Panc1 (cell line): Measurements from ENCODE around the gene RNU2-63P. TPM values are rescaled to one million over a fixed set of nuclear protein-coding genes. Genes with fewer than 3 reads are reported as not detected.

Source experiments
- ATAC-seq: fragments of 200-7000 bp; cut with Tn5 transposase; 2 replicates; pipeline ENCODE4 v1.9.1; 2020; ENCODE audit warnings: mild to moderate bottlenecking, moderate library complexity
- BruUV-seq: library from RNA; stranded (reverse); fragments of 400-500 nt; replicated peaks from 2 replicates; lab custom pipeline; 2021; lab: Mats Ljungman, UMichigan
- CTCF ChIA-PET: fragments of 300-600 bp; sonication (Branson Sonifier 250); formaldehyde crosslinking; loops from one replicate; lab custom pipeline; 2022; ENCODE audit warnings: antibody characterized with exemption; lab: Charles Lee
- POLR2A ChIA-PET: fragments of 300-600 bp; sonication (Branson Sonifier 250); formaldehyde crosslinking; loops from one replicate; lab custom pipeline; 2022; ENCODE audit warnings: antibody characterized with exemption; lab: Charles Lee
- DNase-seq: peaks from one replicate; pipeline ENCODE4 v3.0.0-alpha.2; 2010; ENCODE audit warnings: low read depth, low spot score
- H3K27ac ChIP-seq: 2 replicates; pipeline ENCODE4 v1.5.1; 2011; ENCODE audit warnings: mild to moderate bottlenecking, low read length, inconsistent platforms
- H3K27me3 ChIP-seq: fragments of 200-500 bp; sonication (Bioruptor generic); 2 replicates; pipeline ENCODE4 v1.6.0; 2014; ENCODE audit warnings: low read length, inconsistent platforms; ENCODE audit not compliant: control insufficient read depth, insufficient read depth
- H3K36me3 ChIP-seq: fragments of 200-500 bp; sonication (Bioruptor generic); 2 replicates; pipeline ENCODE4 v1.5.1; 2014; ENCODE audit warnings: inconsistent platforms, mild to moderate bottlenecking, low read length, moderate library complexity; ENCODE audit not compliant: control insufficient read depth, insufficient read depth
- H3K4me1 ChIP-seq: 2 replicates; pipeline ENCODE4 v1.5.1; 2011; ENCODE audit warnings: inconsistent platforms, mild to moderate bottlenecking, low read length, moderate library complexity; ENCODE audit not compliant: control insufficient read depth, insufficient read depth
- H3K4me3 ChIP-seq, 2 experiments: 2 replicates each; pipeline ENCODE4 v1.5.1; 2011 to 2012; ENCODE audit warnings: low read depth in 2 of 2, low read length in 2 of 2, mild to moderate bottlenecking in 2 of 2, inconsistent platforms in 1 of 2, moderate library complexity in 1 of 2
- H3K9me3 ChIP-seq: fragments of 200-500 bp; sonication (Bioruptor generic); 2 replicates; pipeline ENCODE4 v1.5.1; 2014; ENCODE audit warnings: low read depth, mild to moderate bottlenecking, inconsistent platforms, low read length, moderate library complexity; ENCODE audit not compliant: control insufficient read depth, insufficient read depth
- POLR2AphosphoS5 ChIP-seq: IDR thresholded peaks from 2 replicates; pipeline ENCODE4 v1.6.1; 2012; ENCODE audit warnings: mild to moderate bottlenecking, low read depth, low read length, moderate library complexity
- SIN3A ChIP-seq: IDR thresholded peaks from 2 replicates; pipeline ENCODE4 v1.6.1; 2012; ENCODE audit warnings: low read depth, mild to moderate bottlenecking, low read length, moderate library complexity, borderline replicate concordance; ENCODE audit not compliant: insufficient read depth
- TCF7L2 ChIP-seq: IDR thresholded peaks from 2 replicates; pipeline ENCODE4 v1.6.1; 2011; ENCODE audit warnings: mild to moderate bottlenecking, low read depth, low read length, inconsistent platforms
- in situ Hi-C: cut with HindIII; loops from 2 replicates; pipeline ENCODE4 v1.10.0; 2016; ENCODE audit warnings: low sequenced_read_pairs, low pct_unique_long_range_greater_than_20kb
- intact Hi-C: fragments of 100-400 bp; cut with micrococcal nuclease; formaldehyde crosslinking; loops from one replicate; pipeline ENCODE4 v1.10.0; 2022; ENCODE audit not compliant: unreplicated experiment
- total RNA-seq: library from RNA; stranded (reverse); gene quantifications from one replicate; pipeline ENCODE4 v1.2.1, GENCODE V29; 2021; ENCODE audit not compliant: unreplicated experiment
- TF ChIP-seq, protein P1 (sequence below): fragments of 450-650 bp; IDR thresholded peaks from 2 replicates; pipeline ENCODE4 v1.5.1; 2017; ENCODE audit warnings: mild to moderate bottlenecking
- TF ChIP-seq, protein P2 (sequence below), 2 experiments: IDR thresholded peaks; 2 replicates each; pipeline ENCODE4 v1.6.1; 2011 to 2012; ENCODE audit warnings: low read depth in 2 of 2, control low read depth in 1 of 2, low read length in 1 of 2, mild to moderate bottlenecking in 1 of 2, moderate library complexity in 1 of 2; ENCODE audit not compliant: insufficient read depth in 1 of 2

The RNU2-63P gene
- total RNA-seq, 1 experiment from 2014 or later, result 14.0 TPM

DNA sequence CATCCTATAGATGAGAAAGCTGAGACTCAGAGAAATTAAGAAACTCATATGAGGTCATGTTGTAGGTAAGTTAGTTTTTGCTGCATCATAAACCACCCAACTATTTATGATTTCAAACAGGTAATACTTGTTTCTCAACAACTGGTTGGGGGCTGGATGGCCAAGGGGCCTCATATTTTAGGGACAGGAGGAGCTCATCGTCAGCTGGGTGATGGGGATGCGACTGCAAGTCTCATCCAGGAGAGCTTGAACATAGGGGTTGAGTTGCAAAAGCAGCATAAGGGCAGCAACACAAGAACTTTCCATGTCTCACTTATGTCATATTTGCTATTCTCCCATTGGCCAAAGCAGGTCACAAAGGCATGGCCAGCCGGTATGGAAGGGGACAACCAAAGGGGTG lies 3.6 kb upstream of the RNU2-63P start:
- Histone ChIP-seq H3K27me3 (no peaks in the 10 kb centered on the region), H3K4me1 (peaks cover 6% of the 10 kb centered on the region; the same call in 1 of the 2 replicates), H3K36me3 (no peaks in the 10 kb centered on the region), H3K9me3 (no peaks in the 10 kb centered on the region), H3K27ac (no peak overlapping the region), H3K4me3 (no peak overlapping the region)
- DNase-seq (no peak), ATAC-seq (no peak)
- ChIA-PET POLR2A (no interaction called here), CTCF (no interaction called here)
- intact Hi-C loops, result no loop called here
- in situ Hi-C loops, result no loop called here
- no TSS peak for BruUV-seq
- TF ChIP-seq TCF7L2 (no peak), POLR2AphosphoS5 (no peak), SIN3A (no peak)
- TF ChIP-seq, protein P1, sequence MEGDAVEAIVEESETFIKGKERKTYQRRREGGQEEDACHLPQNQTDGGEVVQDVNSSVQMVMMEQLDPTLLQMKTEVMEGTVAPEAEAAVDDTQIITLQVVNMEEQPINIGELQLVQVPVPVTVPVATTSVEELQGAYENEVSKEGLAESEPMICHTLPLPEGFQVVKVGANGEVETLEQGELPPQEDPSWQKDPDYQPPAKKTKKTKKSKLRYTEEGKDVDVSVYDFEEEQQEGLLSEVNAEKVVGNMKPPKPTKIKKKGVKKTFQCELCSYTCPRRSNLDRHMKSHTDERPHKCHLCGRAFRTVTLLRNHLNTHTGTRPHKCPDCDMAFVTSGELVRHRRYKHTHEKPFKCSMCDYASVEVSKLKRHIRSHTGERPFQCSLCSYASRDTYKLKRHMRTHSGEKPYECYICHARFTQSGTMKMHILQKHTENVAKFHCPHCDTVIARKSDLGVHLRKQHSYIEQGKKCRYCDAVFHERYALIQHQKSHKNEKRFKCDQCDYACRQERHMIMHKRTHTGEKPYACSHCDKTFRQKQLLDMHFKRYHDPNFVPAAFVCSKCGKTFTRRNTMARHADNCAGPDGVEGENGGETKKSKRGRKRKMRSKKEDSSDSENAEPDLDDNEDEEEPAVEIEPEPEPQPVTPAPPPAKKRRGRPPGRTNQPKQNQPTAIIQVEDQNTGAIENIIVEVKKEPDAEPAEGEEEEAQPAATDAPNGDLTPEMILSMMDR, result no peak
- TF ChIP-seq, protein P2, sequence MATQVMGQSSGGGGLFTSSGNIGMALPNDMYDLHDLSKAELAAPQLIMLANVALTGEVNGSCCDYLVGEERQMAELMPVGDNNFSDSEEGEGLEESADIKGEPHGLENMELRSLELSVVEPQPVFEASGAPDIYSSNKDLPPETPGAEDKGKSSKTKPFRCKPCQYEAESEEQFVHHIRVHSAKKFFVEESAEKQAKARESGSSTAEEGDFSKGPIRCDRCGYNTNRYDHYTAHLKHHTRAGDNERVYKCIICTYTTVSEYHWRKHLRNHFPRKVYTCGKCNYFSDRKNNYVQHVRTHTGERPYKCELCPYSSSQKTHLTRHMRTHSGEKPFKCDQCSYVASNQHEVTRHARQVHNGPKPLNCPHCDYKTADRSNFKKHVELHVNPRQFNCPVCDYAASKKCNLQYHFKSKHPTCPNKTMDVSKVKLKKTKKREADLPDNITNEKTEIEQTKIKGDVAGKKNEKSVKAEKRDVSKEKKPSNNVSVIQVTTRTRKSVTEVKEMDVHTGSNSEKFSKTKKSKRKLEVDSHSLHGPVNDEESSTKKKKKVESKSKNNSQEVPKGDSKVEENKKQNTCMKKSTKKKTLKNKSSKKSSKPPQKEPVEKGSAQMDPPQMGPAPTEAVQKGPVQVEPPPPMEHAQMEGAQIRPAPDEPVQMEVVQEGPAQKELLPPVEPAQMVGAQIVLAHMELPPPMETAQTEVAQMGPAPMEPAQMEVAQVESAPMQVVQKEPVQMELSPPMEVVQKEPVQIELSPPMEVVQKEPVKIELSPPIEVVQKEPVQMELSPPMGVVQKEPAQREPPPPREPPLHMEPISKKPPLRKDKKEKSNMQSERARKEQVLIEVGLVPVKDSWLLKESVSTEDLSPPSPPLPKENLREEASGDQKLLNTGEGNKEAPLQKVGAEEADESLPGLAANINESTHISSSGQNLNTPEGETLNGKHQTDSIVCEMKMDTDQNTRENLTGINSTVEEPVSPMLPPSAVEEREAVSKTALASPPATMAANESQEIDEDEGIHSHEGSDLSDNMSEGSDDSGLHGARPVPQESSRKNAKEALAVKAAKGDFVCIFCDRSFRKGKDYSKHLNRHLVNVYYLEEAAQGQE (IDR thresholded peaks at IDR 0.05; ENCODE audit: insufficient read depth in 1 of 2, low read depth in 2 of 2, low read length in 1 of 2), result no peak

DNA sequence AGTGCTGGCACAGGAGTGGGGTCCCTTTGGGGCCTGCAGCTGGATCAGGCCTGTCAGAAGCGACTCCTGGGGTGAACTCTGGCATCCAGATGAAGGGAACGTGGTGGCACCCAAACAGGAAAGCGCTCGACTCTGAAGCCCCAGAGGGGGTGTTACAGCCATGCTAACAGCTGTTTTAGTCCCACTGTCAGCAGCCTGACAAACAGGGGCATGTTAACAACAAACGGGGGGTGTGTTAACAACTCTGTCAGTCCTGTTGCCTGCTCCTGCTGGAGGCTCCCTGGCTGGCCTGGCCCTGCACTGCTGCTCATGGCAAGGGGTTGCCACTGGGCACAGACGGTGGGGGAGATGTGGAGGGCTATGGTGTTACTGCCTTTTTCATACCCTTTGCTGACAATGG lies 2.6 kb upstream of the RNU2-63P start:
- in situ Hi-C loops, result no loop called here

More for the DNA sequence above, 2.6 kb upstream of the RNU2-63P start:
- CTCF ChIA-PET, result no interaction called here
- POLR2A ChIA-PET, result no interaction called here
- H3K4me3 ChIP-seq, result no peak overlapping the region
- H3K4me1 ChIP-seq, result peaks cover 6% of the 10 kb centered on the region; the same call in 1 of the 2 replicates
- TF ChIP-seq, protein P2 (IDR thresholded peaks at IDR 0.05; ENCODE audit: insufficient read depth in 1 of 2, low read depth in 2 of 2, low read length in 1 of 2), result no peak
- TF ChIP-seq, protein P1, result no peak
- TF ChIP-seq TCF7L2, result no peak
- no peak for TF ChIP-seq POLR2AphosphoS5
- TF ChIP-seq SIN3A, result no peak
- no TSS peak for BruUV-seq
- ATAC-seq, result no peak
- no peak for DNase-seq
- H3K27ac ChIP-seq, result no peak overlapping the region
- intact Hi-C loops, result no loop called here
- H3K27me3 ChIP-seq, result no peaks in the 10 kb centered on the region
- H3K36me3 ChIP-seq, result no peaks in the 10 kb centered on the region
- H3K9me3 ChIP-seq, result no peaks in the 10 kb centered on the region
